B cell (primary cell): ENCODE data around the gene TRMO. TPM values are rescaled to one million over a fixed set of nuclear protein-coding genes. Genes with fewer than 3 reads are reported as not detected.

Experiments
- ATAC-seq: fragments of 200-7000 bp; cut with Tn5 transposase; one replicate; pipeline ENCODE4 v1.10.0; 2021; ENCODE audit warnings: low read depth, mild to moderate bottlenecking, moderate number of reproducible peaks, moderate library complexity
- CTCF ChIA-PET: fragments of 350-600 bp; sonication (Branson Sonifier 250); formaldehyde crosslinking; loops from one replicate; lab custom pipeline; 2021; ENCODE audit warnings: antibody characterized with exemption, inconsistent platforms; lab: Charles Lee
- POLR2A ChIA-PET: fragments of 350-600 bp; sonication (Branson Sonifier 250); formaldehyde crosslinking; loops from one replicate; lab custom pipeline; 2021; ENCODE audit warnings: antibody characterized with exemption; lab: Charles Lee
- DNase-seq: peaks from one replicate; pipeline ENCODE4 v3.0.0; 2013
- H2AFZ ChIP-seq: 2 replicates; pipeline ENCODE4 v1.6.1; 2012; ENCODE audit warnings: mild to moderate bottlenecking, low read depth, low read length; ENCODE audit not compliant: insufficient read depth, poor library complexity, severe bottlenecking
- H3K27ac ChIP-seq, 2 donors: 1 replicate in 1 of 2; 2 replicates in 1 of 2; pipeline ENCODE4 v1.5.1; 2012 to 2013; ENCODE audit warnings: low read length in 2 of 2, mild to moderate bottlenecking in 2 of 2, moderate library complexity in 1 of 2
- H3K27me3 ChIP-seq, 4 experiments: fragments of 200-600 bp in 1 of 4; sonication (generic) in 1 of 4; replicated peaks in 1 of 4; 1 replicate in 2 of 4; 2 replicates in 2 of 4; pipeline versions ENCODE4 v1.6.1 to v1.7.0; 2013 to 2016; ENCODE audit warnings: low read length in 3 of 4, mild to moderate bottlenecking in 2 of 4, mixed read lengths in 1 of 4, moderate library complexity in 1 of 4; ENCODE audit not compliant: insufficient read depth in 4 of 4, control insufficient read depth in 3 of 4; ENCODE audit errors: control extremely low read depth in 1 of 4
- H3K36me3 ChIP-seq, 2 experiments: replicated peaks in 1 of 2; 1 replicate in 1 of 2; 2 replicates in 1 of 2; pipeline versions ENCODE4 v1.6.1 to v1.7.1; 2013; ENCODE audit warnings: low read length in 1 of 2; ENCODE audit not compliant: insufficient read depth in 2 of 2, control insufficient read depth in 1 of 2; ENCODE audit errors: control extremely low read depth in 1 of 2, extremely low read depth in 1 of 2
- H3K4me1 ChIP-seq, 2 donors: fragments of 200-600 bp in 1 of 2; sonication (generic) in 1 of 2; 1 replicate in 1 of 2; 2 replicates in 1 of 2; pipeline versions ENCODE4 v1.5.1 to v1.6.1; 2013 to 2017; ENCODE audit warnings: low read length in 2 of 2; ENCODE audit not compliant: control insufficient read depth in 2 of 2, insufficient read depth in 2 of 2
- H3K4me2 ChIP-seq: replicated peaks from 2 replicates; pipeline ENCODE3; 2012; ENCODE audit warnings: mild to moderate bottlenecking, low read depth, low read length; ENCODE audit not compliant: poor library complexity, severe bottlenecking
- H3K4me3 ChIP-seq, 5 experiments: fragments of 200-600 bp in 1 of 5; sonication (generic) in 1 of 5; 1 replicate in 3 of 5; 2 replicates in 2 of 5; pipeline versions ENCODE4 v1.5.1 to v1.7.0; 2011 to 2016; ENCODE audit warnings: low read length in 4 of 5, mild to moderate bottlenecking in 4 of 5, low read depth in 2 of 5, control low read depth in 1 of 5, moderate library complexity in 1 of 5; ENCODE audit not compliant: insufficient read depth in 1 of 5; ENCODE audit errors: control extremely low read depth in 1 of 5, extremely low read depth in 1 of 5
- H3K79me2 ChIP-seq: fragments of 200-600 bp; sonication (generic); one replicate; pipeline ENCODE4 v1.6.0; 2016; ENCODE audit warnings: low read length; ENCODE audit not compliant: control insufficient read depth, insufficient read depth
- H3K9ac ChIP-seq: fragments of 200-600 bp; sonication (generic); 2 replicates; pipeline ENCODE4 v1.6.1; 2017; ENCODE audit warnings: mild to moderate bottlenecking, low read length, moderate library complexity
- H3K9me3 ChIP-seq, 3 donors: one replicate each; pipeline versions ENCODE4 v1.6.1 to v1.7.1; 2013; ENCODE audit warnings: low read length in 2 of 3; ENCODE audit not compliant: control insufficient read depth in 2 of 3, insufficient read depth in 1 of 3; ENCODE audit errors: control extremely low read depth in 1 of 3
- H4K20me1 ChIP-seq: 2 replicates; pipeline ENCODE4 v1.6.0; 2012; ENCODE audit warnings: mild to moderate bottlenecking, low read length; ENCODE audit not compliant: insufficient read depth, control insufficient read depth, poor library complexity, severe bottlenecking
- H3K27ac Mint-ChIP-seq: one replicate; pipeline ENCODE4 v1.8.0; 2021; ENCODE audit warnings: mixed read lengths
- H3K27me3 Mint-ChIP-seq: one replicate; pipeline ENCODE4 v1.8.0; 2021; ENCODE audit warnings: mixed read lengths
- H3K4me1 Mint-ChIP-seq: one replicate; pipeline ENCODE4 v1.8.0; 2021; ENCODE audit warnings: mixed read lengths
- H3K4me3 Mint-ChIP-seq: one replicate; pipeline ENCODE4 v1.8.0; 2021; ENCODE audit warnings: mixed read lengths
- H3K9me3 Mint-ChIP-seq: one replicate; pipeline ENCODE4 v1.8.0; 2022; ENCODE audit warnings: mixed read lengths; ENCODE audit not compliant: insufficient read depth
- EZH2 ChIP-seq: IDR thresholded peaks from 2 replicates; pipeline ENCODE4 v1.6.1; 2012; ENCODE audit warnings: borderline replicate concordance, low read depth, mild to moderate bottlenecking, moderate library complexity, low read length; ENCODE audit not compliant: insufficient read depth, poor library complexity, severe bottlenecking
- WGBS: methylation state at CpG from one replicate; pipeline ENCODE4 v1.1.5; 2013; ENCODE audit warnings: missing lambda C conversion rate; ENCODE audit not compliant: insufficient coverage; 5-methylcytosine and 5-hydroxymethylcytosine counted together
- intact Hi-C: fragments of 100-400 bp; cut with micrococcal nuclease; formaldehyde crosslinking; loops from one replicate; pipeline ENCODE4 v1.10.0; 2022
- polyA plus RNA-seq: library from polyadenylated mRNA; depleted of rRNA; stranded (reverse); fragments of >200 nt; gene quantifications from 2 replicates; pipeline ENCODE4 v1.2.3, GENCODE V29; 2012
- total RNA-seq, 2 donors: library from RNA; stranded (reverse); fragments of 120-200 nt in 1 of 2; gene quantifications; 1 replicate in 1 of 2; 2 replicates in 1 of 2; pipeline versions ENCODE4 v1.2.3 to v1.2.4, GENCODE V29; 2013 to 2022
- TF ChIP-seq, protein P1 (sequence below): fragments of 200-600 bp; IDR thresholded peaks from one replicate; pipeline ENCODE4 v1.8.0; 2022; ENCODE audit warnings: antibody characterized with exemption, mild to moderate bottlenecking

TRMO gene
- total and polyA plus RNA-seq, 2 donors (not counting 1 experiment from before 2014, with no cell fraction given) = 16.9 to 42.3 TPM

DNA sequence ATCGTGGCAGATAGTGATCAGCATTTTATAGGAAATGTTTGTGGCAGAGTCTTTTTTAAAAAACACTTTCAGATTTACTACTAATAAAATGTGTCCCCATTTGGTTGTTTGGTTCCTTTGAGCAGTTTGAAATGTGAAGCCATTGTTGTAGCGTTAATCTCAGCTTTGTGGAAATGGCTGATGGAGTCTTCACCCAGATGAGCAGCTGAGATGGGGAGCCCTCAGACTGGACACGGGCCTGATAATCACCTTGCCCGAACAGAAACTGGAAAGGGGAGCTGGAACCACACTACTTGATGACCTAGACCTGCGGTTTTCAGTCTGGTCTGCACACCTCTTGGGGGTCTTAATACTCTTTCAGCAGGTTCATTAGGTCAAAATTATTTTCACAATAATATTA, 40.3 kb upstream of the TRMO start:
- Histone ChIP-seq H3K79me2 (no peaks in the 10 kb centered on the region), H3K4me3 (no peak overlapping the region), H3K9ac (no peak overlapping the region), H3K9me3 (no peaks in the 10 kb centered on the region), H3K27me3 (peaks cover 0 to 3% (median 2%) of the 10 kb centered on the region in 4 experiments), H3K4me2 (no peak overlapping the region), H4K20me1 (no peaks in the 10 kb centered on the region), H3K4me1 (no peaks in the 10 kb centered on the region), H2AFZ (no peak overlapping the region), H3K27ac (no peak overlapping the region), H3K36me3 (no peaks in the 10 kb centered on the region)
- WGBS = 100% methylated on average over 2 of the region's 5 CpGs
- no peak overlapping the region for H3K4me3 Mint-ChIP-seq
- DNase-seq (no peak), ATAC-seq (no peak)
- CTCF ChIA-PET = no interaction called here
- intact Hi-C loops = no loop called here
- peaks cover 7% of the 10 kb centered on the region for H3K27me3 Mint-ChIP-seq
- no peaks in the 10 kb centered on the region for H3K4me1 Mint-ChIP-seq
- no peak overlapping the region for H3K27ac Mint-ChIP-seq
- H3K9me3 Mint-ChIP-seq = no peaks in the 10 kb centered on the region
- POLR2A ChIA-PET = no interaction called here
- TF ChIP-seq, protein P1, sequence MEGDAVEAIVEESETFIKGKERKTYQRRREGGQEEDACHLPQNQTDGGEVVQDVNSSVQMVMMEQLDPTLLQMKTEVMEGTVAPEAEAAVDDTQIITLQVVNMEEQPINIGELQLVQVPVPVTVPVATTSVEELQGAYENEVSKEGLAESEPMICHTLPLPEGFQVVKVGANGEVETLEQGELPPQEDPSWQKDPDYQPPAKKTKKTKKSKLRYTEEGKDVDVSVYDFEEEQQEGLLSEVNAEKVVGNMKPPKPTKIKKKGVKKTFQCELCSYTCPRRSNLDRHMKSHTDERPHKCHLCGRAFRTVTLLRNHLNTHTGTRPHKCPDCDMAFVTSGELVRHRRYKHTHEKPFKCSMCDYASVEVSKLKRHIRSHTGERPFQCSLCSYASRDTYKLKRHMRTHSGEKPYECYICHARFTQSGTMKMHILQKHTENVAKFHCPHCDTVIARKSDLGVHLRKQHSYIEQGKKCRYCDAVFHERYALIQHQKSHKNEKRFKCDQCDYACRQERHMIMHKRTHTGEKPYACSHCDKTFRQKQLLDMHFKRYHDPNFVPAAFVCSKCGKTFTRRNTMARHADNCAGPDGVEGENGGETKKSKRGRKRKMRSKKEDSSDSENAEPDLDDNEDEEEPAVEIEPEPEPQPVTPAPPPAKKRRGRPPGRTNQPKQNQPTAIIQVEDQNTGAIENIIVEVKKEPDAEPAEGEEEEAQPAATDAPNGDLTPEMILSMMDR = no peak
- TF ChIP-seq EZH2 = no peak

DNA sequence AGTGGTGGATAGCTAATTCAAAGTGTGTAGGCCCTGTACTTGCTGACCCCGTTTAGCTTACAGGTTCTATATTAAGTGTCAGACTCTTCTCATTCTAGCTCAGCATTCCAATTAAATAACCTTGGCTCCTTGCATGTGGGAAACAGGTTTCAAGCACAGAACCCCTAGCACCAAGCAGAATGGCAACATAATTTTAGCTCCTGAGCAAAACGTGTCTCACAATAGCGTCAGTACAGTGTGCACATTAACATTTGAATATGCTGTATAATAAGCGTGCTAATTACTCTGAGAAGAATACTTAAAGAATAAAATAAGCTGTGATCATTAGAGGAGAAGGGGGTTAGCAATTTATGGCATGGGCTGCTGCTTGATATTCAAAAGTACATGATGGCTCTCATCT, 39.8 kb upstream of the TRMO start:
- H3K9me3 ChIP-seq = no peaks in the 10 kb centered on the region
- 100% methylated on average over 1 of the region's 4 CpGs for WGBS
- H2AFZ ChIP-seq = no peak overlapping the region
- Mint-ChIP-seq H3K9me3 (no peaks in the 10 kb centered on the region), H3K4me1 (no peaks in the 10 kb centered on the region), H3K4me3 (no peak overlapping the region), H3K27me3 (peaks cover 6% of the 10 kb centered on the region), H3K27ac (no peak overlapping the region)
- H4K20me1 ChIP-seq = no peaks in the 10 kb centered on the region
- no peak overlapping the region for H3K9ac ChIP-seq
- H3K36me3 ChIP-seq = no peaks in the 10 kb centered on the region
- no peak overlapping the region for H3K4me2 ChIP-seq
- H3K27me3 ChIP-seq = peaks cover 0 to 3% (median under 1%) of the 10 kb centered on the region in 4 experiments
- DNase-seq = no peak
- H3K4me3 ChIP-seq = no peak overlapping the region
- ChIA-PET CTCF (no interaction called here), POLR2A (no interaction called here)
- intact Hi-C loops = no loop called here
- no peak overlapping the region for H3K27ac ChIP-seq
- no peaks in the 10 kb centered on the region for H3K4me1 ChIP-seq
- ATAC-seq = no peak
- no peak for TF ChIP-seq EZH2
- TF ChIP-seq, protein P1 = no peak
- no peaks in the 10 kb centered on the region for H3K79me2 ChIP-seq
